Measurements from ENCODE around the gene APRT.

The APRT gene

DNA sequence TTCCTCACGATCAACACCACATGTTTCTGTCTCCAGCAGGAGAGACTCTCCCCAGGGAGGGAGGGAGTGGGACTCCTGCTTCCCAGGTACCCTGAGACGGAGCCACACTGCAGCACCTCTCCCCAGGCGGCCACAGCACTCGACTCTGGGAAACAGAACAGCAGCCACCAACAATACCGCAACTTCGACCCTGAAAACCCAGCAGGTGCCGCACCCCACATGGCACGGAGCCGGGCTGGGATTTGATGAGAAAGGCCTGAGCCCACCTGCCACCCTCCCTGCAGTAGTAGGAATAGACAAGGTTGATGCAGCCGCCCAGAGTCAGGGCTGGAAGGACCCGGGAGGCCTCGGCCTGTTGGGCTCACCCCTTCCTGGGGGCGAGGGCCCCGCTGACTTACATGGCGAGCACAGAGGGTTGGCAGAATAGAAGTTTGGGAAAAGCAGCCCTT lies 30.6 kb upstream of the APRT start:
- ATAC-seq (ENCODE audit: insufficient read depth, low read depth) (no peak), DNase-seq (no peak)
- Histone ChIP-seq H3K4me2 (ENCODE audit: insufficient read depth, low read length) (no peak overlapping the region), H3K79me2 (ENCODE audit: insufficient read depth, low read length) (no peaks in the 10 kb centered on the region), H3K9me3 (ENCODE audit: insufficient read depth, low read length, severe bottlenecking) (no peaks in the 10 kb centered on the region), H3K9ac (ENCODE audit: low read depth, low read length) (no peak overlapping the region), H3K4me3 (ENCODE audit: low read depth in 1 of 2, low read length in 2 of 2) (no peak overlapping the region), H4K20me1 (ENCODE audit: insufficient read depth, low read length) (peaks cover 10% of the 10 kb centered on the region; the same call in 1 of the 2 replicates), H3K27ac (ENCODE audit: low read length) (no peak overlapping the region), H3K4me1 (ENCODE audit: insufficient read depth, low read length) (no peaks in the 10 kb centered on the region), H2AFZ (ENCODE audit: low read depth, low read length) (no peak overlapping the region), H3K27me3 (ENCODE audit: insufficient read depth, low read length, poor library complexity) (no peaks in the 10 kb centered on the region), H3K36me3 (ENCODE audit: insufficient read depth, low read length) (peaks cover 21% of the 10 kb centered on the region)
- no peak for TF ChIP-seq EZH2 (IDR thresholded peaks at IDR 0.05; ENCODE audit: borderline replicate concordance, low read depth, low read length, severe bottlenecking)
- TF ChIP-seq, protein P1, sequence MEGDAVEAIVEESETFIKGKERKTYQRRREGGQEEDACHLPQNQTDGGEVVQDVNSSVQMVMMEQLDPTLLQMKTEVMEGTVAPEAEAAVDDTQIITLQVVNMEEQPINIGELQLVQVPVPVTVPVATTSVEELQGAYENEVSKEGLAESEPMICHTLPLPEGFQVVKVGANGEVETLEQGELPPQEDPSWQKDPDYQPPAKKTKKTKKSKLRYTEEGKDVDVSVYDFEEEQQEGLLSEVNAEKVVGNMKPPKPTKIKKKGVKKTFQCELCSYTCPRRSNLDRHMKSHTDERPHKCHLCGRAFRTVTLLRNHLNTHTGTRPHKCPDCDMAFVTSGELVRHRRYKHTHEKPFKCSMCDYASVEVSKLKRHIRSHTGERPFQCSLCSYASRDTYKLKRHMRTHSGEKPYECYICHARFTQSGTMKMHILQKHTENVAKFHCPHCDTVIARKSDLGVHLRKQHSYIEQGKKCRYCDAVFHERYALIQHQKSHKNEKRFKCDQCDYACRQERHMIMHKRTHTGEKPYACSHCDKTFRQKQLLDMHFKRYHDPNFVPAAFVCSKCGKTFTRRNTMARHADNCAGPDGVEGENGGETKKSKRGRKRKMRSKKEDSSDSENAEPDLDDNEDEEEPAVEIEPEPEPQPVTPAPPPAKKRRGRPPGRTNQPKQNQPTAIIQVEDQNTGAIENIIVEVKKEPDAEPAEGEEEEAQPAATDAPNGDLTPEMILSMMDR (IDR thresholded peaks at IDR 0.05; ENCODE audit: borderline replicate concordance, extremely low read depth, low read length, poor library complexity, severe bottlenecking), result no peak

DNA sequence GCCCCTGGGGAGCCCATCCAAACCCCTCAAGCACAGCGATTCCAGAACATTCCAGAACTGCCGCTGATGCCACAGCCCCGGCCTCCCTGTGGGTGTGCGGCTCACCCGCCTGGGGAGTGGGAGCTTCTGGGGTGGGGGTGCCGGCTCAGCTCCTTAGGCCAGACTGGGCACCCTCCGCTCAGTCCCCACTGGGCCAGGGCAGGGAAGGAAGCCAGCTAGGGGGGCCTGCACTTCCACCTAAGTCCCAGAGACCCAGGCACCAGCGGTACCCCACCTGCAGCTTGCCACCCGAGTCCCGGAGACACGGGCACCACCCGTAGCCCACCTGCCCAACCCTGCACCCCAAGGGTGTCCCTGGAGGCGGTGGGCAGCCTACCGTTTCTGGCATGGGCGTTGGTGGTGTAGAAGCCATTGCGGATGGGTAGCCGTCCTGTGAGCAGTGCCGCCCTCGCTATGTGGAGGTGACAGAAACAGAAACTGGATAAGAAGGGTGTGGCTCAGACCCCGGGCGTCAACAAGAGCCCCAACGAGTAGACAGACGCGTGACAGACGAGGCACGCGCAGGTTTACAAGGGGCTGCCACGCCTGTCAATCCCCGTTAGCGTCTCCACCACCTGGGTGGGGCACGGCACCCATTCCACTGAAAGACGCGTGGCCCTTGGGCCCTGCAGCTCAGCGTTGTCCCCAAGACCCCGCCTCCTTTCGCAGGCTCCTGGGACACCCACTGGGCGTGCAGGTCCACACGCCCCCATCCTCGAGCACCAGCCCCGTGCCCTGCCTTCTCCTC lies 30.0 kb upstream of the APRT start:
- no peaks in the 10 kb centered on the region for H3K79me2 ChIP-seq (ENCODE audit: insufficient read depth, low read length)
- no peak overlapping the region for H3K9ac ChIP-seq (ENCODE audit: low read depth, low read length)
- H3K4me3 ChIP-seq (ENCODE audit: low read depth in 1 of 2, low read length in 2 of 2), result no peak overlapping the region
- H2AFZ ChIP-seq (ENCODE audit: low read depth, low read length), result no peak overlapping the region
- DNase-seq (no peak), ATAC-seq (ENCODE audit: insufficient read depth, low read depth) (no peak)
- H3K9me3 ChIP-seq (ENCODE audit: insufficient read depth, low read length, severe bottlenecking), result no peaks in the 10 kb centered on the region
- H3K27me3 ChIP-seq (ENCODE audit: insufficient read depth, low read length, poor library complexity), result no peaks in the 10 kb centered on the region
- H4K20me1 ChIP-seq (ENCODE audit: insufficient read depth, low read length), result peaks cover 10% of the 10 kb centered on the region; the same call in 1 of the 2 replicates
- H3K36me3 ChIP-seq (ENCODE audit: insufficient read depth, low read length), result peaks cover 21% of the 10 kb centered on the region
- TF ChIP-seq, protein P1 (IDR thresholded peaks at IDR 0.05; ENCODE audit: borderline replicate concordance, extremely low read depth, low read length, poor library complexity, severe bottlenecking), result no peak
- no peak for TF ChIP-seq EZH2 (IDR thresholded peaks at IDR 0.05; ENCODE audit: borderline replicate concordance, low read depth, low read length, severe bottlenecking)
- no peak overlapping the region for H3K27ac ChIP-seq (ENCODE audit: low read length)
- H3K4me1 ChIP-seq (ENCODE audit: insufficient read depth, low read length), result no peaks in the 10 kb centered on the region
- H3K4me2 ChIP-seq (ENCODE audit: insufficient read depth, low read length), result no peak overlapping the region

DNA sequence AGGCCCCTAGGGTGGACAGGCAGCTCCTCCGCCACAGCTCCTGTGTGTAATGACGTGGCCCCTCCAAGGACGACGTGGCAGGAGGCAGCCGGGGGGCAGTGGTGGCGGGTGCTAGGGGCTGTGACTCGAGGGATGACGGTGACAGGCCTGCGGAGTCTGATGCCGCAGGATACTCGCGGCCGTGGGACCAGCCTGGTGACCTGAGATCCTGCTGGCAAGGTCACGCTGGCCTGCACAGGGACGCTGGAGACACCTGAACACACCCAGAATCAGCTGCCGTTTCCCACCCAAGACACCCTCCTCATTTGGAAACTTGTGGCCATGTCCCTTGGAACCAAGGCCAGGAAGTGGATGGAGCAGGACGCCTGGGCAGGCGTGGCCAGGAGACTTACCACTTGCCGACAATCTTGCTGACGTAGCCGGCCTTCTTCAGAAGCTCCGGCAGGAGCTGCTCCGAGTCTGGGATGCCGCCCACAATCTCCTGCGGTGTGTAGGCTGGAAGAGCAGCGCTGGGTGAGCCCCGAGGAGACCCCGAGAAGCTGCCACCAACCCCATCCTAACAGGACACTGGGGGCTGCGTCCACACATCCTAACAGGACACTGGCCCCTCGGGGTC lies 29.0 kb upstream of the APRT start:
- H2AFZ ChIP-seq (ENCODE audit: low read depth, low read length), result no peak overlapping the region
- H3K4me1 ChIP-seq (ENCODE audit: insufficient read depth, low read length), result no peaks in the 10 kb centered on the region
- H3K27me3 ChIP-seq (ENCODE audit: insufficient read depth, low read length, poor library complexity), result no peaks in the 10 kb centered on the region
- H3K27ac ChIP-seq (ENCODE audit: low read length), result no peak overlapping the region
- H4K20me1 ChIP-seq (ENCODE audit: insufficient read depth, low read length), result peaks cover 10% of the 10 kb centered on the region; the same call in 1 of the 2 replicates
- TF ChIP-seq, protein P1 (IDR thresholded peaks at IDR 0.05; ENCODE audit: borderline replicate concordance, extremely low read depth, low read length, poor library complexity, severe bottlenecking), result no peak
- TF ChIP-seq EZH2 (IDR thresholded peaks at IDR 0.05; ENCODE audit: borderline replicate concordance, low read depth, low read length, severe bottlenecking), result no peak
- peaks cover 24% of the 10 kb centered on the region for H3K36me3 ChIP-seq (ENCODE audit: insufficient read depth, low read length)
- H3K9ac ChIP-seq (ENCODE audit: low read depth, low read length), result no peak overlapping the region
- no peaks in the 10 kb centered on the region for H3K9me3 ChIP-seq (ENCODE audit: insufficient read depth, low read length, severe bottlenecking)
- ATAC-seq (ENCODE audit: insufficient read depth, low read depth) (no peak), DNase-seq (no peak)
- H3K79me2 ChIP-seq (ENCODE audit: insufficient read depth, low read length), result no peaks in the 10 kb centered on the region
- no peak overlapping the region for H3K4me3 ChIP-seq (ENCODE audit: low read depth in 1 of 2, low read length in 2 of 2)
- no peak overlapping the region for H3K4me2 ChIP-seq (ENCODE audit: insufficient read depth, low read length)
